NCI-H460 (cell line): Measurements from ENCODE around the gene PCSK7. TPM values are rescaled to one million over a fixed set of nuclear protein-coding genes. Genes with fewer than 3 reads are reported as not detected.

ENCODE experiments used
- DNase-seq: peaks from one replicate; pipeline ENCODE4 v3.0.0-alpha.2; 2016; ENCODE audit warnings: low read depth; ENCODE audit errors: extremely low read depth
- total RNA-seq: library from RNA; depleted of rRNA; stranded (reverse); fragments of >200 nt; shearing (Covaris generic); gene quantifications from 2 replicates; pipeline ENCODE4 v1.2.3, GENCODE V29; 2014

Gene PCSK7
- total RNA-seq, 1 experiment from 2014 or later: 9.6 TPM

DNA sequence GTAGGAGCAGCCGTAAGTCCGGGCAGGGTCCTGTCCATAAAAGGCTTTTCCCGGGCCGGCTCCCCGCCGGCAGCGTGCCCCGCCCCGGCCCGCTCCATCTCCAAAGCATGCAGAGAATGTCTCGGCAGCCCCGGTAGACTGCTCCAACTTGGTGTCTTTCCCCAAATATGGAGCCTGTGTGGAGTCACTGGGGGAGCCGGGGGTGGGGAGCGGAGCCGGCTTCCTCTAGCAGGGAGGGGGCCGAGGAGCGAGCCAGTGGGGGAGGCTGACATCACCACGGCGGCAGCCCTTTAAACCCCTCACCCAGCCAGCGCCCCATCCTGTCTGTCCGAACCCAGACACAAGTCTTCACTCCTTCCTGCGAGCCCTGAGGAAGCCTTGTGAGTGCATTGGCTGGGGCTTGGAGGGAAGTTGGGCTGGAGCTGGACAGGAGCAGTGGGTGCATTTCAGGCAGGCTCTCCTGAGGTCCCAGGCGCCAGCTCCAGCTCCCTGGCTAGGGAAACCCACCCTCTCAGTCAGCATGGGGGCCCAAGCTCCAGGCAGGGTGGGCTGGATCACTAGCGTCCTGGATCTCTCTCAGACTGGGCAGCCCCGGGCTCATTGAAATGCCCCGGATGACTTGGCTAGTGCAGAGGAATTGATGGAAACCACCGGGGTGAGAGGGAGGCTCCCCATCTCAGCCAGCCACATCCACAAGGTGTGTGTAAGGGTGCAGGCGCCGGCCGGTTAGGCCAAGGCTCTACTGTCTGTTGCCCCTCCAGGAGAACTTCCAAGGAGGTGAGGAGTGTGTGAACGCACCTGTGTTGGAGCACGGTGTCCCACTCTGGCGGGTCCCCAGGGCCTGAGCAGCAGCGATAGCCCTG, 32.6 kb downstream of the PCSK7 start, which contains the start of gene TAGLN:
Gene TAGLN (plus strand): TSS at position 318 of the 863 bp plus-strand sequence. CDS start 3,644 bp downstream, outside the sequence.
- DNase-seq: no peak

DNA sequence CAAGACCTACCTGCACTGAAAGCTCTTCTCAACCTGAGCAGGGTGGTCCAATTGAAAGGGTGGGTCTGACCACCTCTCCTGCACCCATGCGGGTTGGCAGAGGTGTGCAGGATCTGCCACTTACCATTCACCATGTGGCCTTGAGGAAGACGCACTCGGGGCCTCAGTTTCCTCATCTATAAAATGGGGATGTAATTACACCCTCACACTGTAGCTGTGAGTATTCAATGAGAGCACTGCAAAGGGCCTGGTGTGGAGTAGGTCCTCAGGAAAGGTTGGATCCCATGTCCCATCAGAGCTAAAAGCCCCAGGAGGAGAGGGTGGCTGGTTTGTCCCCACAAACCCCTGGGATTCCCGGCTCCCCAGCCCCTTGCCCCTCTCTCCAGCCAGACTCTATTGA, 33.3 kb downstream of the PCSK7 start:
- DNase-seq: no peak

DNA sequence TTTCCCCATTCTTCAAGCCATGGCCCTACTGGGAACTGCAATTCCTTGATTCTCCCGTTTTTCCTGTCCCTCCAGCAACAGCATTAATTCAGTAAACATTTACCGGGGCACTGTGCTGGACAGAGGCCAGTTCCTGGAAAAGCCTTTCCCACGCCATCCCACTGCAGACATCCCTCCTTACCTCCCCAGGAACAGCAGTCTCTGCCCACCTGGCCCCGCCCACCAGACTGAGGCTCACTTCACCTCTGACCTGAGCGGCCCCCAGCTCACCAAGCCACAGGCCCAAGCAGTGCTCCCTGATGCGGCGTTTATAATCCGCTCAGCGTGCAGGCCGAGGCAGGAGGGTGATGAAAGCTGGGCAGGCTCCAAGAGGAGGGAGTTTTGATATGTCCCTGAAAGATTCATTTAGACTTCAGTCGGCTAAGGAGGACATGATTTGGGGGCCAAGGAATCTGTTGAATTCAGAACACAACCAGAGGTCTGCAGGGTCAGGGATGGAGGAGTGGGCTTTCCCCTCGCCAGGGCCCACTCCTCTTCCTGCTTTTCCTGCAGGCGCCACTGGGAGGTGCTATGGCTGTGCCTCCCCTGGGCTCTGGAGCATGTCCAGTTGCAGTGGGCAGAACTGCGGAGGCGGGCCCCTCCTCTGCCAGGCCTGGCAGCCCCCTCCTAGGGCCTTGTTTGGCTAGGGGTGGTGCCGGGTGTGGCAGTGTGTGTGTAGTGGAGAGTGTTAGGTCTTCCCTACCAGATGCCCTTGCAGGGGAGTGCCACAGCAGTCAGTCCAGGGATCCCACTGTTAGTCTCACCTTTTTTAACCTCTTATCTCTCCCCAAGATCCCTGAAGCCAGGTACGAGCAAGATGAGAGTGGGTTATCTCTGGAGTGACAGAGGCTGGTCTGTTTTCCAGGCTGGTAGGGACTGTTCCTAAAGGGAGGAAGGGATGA, 34.1 kb downstream of the PCSK7 start:
- DNase-seq: no peak

DNA sequence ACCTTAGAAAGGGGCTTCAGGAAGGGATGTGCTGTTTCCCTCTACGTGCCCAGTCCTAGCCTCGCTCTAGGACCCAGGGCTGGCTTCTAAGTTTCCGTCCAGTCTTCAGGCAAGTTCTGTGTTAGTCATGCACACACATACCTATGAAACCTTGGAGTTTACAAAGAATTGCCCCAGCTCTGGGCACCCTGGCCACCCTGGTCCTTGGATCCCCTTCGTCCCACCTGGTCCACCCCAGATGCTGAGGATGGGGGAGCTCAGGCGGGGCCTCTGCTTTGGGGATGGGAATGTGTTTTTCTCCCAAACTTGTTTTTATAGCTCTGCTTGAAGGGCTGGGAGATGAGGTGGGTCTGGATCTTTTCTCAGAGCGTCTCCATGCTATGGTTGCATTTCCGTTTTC, 34.9 kb downstream of the PCSK7 start:
- DNase-seq: no peak

DNA sequence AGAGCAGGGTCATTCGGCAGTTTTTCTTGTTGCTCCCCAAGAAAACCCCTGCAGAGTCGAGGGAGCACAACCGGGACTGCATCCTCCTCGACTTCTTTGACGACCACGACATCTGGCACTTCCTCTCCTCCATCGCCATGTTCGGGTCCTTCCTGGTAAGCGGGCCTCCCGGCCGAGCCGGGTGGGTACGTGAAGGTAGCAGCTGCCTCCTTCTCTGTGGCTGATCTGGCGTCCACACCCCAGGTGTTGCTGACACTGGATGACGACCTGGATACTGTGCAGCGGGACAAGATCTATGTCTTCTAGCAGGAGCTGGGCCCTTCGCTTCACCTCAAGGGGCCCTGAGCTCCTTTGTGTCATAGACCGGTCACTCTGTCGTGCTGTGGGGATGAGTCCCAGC, 36.1 kb downstream of the PCSK7 start:
- no peak for DNase-seq

DNA sequence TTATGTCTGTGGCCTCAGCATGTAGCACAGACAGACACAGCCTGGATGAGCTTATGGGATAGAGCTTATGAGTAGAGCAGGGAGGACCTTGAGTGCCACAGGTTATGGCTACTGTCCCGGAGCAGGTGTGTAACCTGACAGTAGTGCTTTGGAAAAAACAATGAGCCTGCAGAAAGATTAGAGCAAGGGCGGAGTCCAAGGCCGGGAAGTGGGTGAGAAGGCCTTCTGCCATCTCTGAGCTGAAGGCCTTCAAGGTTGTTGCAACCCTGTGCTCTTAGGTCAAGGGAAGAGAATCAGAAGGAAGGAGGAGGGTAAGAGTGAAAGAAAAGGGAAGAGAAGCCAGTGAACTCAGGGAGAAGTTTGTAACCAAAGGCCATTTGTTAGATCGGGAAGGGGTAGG, 36.6 kb downstream of the PCSK7 start:
- DNase-seq: no peak

DNA sequence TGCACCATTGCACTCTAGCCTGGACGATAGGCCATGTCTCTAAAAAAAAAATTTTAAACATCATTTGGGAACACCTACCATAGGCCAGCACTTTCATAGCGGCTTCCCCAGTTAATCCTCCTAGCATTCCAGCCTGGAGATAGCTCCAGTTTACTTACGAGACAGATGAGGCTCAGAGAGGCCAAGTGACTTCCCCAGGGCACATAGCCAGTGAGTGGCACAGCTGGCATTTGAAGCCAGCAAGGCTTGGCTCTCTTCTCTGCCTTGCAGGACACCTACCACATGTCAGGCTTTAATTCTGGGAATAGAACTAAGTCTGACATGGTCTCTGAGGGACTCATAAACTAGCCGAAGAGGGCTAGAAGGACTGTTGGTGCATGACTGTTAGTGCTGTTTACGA, 37.6 kb downstream of the PCSK7 start:
- no peak for DNase-seq

DNA sequence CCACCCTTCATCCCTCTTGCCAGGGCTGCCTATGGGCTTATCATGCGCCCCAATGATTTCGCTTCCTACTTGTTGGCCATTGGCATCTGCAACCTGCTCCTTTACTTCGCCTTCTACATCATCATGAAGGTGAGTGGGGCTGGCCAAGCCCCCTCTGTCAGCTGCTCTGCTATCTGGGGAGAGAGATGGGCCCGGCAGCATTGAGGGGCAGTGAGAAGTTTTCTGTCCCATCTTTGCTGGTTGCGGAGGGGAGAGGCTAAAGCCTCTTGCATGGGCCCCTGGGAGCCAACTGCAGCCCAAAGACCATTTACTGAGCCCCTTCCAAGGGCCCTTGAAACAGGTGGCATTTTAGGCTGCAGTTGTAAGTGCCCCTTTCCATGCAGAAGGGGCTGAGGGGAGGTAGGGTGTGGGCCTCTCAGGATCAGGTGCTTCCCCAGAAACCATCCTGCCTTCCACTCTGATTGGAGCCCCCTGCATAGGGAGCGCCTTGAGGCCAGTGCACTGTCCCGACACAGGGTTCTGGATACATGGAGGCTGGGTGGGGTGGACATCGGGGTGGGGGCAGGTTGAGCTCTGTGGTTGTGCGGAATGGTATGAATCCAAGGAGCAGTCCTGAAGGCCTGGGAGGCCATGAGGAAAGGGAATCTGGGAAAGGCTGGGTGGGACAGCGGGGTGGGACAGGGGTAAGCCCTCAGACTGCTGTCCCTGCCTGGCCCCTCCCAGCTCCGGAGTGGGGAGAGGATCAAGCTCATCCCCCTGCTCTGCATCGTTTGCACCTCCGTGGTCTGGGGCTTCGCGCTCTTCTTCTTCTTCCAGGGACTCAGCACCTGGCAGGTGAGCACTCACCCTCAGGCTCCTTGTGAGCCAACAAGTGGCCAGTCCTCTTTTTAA, 38.5 kb downstream of the PCSK7 start:
- no peak for DNase-seq

DNA sequence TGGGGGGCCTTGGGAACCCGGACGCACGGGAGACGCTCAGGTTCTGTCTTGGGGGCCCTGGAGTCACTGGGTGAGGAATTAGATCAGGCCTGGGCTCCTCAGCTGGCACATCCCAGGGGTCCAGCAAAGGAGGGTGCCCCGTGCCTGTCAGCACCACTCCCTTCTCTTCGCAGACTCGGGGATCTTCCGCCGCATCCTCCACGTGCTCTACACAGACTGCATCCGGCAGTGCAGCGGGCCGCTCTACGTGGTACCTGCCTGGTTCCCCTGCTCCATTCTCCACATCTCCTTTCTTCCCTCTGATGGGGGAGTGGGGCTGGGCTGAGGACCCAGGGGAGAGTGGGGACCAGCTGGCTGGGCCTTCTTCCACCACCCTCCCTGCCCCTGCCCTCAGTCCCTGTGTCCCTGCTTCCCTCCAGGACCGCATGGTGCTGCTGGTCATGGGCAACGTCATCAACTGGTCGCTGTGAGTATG, 39.4 kb downstream of the PCSK7 start:
- DNase-seq: no peak

DNA sequence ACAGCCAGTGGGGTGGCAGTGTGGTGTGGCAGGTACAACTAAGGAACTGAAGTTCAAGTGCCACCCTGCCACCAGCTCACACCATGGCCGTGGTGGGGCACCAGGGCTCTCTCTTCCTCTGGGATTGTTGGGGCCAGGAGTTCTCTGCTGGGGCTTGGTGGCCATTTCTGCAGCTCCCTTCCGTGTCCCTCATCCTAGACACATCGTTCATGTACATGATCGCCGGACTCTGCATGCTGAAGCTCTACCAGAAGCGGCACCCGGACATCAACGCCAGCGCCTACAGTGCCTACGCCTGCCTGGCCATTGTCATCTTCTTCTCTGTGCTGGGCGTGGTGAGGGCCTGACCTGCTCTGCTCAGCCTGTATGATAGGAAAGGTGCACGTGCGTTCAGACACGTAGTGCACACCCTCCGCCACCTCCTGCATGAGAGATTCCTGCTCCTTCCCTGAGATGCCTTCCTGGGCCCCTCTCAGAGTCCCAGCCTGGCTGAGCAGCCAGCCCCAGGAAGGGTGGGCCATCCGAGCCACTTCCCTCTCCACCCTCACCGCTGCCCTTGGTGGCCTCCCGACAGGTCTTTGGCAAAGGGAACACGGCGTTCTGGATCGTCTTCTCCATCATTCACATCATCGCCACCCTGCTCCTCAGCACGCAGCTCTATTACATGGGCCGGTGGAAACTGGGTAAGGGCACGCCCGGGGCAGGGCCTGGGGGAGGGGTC, 40.0 kb downstream of the PCSK7 start:
- DNase-seq: no peak

DNA sequence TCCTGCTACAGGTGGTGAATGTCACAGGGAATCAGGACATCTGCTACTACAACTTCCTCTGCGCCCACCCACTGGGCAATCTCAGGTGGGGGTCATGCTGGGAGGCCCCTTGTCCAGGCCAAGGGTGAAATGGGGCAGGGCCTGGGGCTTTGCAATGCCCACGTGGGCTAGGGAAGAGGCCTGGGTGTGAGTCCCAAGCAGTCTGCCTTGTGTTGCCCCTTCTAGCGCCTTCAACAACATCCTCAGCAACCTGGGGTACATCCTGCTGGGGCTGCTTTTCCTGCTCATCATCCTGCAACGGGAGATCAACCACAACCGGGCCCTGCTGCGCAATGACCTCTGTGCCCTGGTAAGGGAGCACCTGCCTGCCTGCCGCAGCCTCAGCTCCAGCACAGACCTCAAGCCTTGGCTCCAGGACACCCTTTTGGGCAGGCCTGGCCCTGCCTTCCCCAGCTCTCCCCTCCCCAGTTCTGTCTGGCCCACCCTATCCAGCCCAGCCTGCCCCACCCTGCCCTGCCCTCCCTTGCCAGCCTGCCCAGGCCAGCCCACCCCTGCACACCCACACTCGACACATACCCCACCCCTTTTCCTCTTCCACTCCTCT, 41.8 kb downstream of the PCSK7 start:
- DNase-seq: no peak

DNA sequence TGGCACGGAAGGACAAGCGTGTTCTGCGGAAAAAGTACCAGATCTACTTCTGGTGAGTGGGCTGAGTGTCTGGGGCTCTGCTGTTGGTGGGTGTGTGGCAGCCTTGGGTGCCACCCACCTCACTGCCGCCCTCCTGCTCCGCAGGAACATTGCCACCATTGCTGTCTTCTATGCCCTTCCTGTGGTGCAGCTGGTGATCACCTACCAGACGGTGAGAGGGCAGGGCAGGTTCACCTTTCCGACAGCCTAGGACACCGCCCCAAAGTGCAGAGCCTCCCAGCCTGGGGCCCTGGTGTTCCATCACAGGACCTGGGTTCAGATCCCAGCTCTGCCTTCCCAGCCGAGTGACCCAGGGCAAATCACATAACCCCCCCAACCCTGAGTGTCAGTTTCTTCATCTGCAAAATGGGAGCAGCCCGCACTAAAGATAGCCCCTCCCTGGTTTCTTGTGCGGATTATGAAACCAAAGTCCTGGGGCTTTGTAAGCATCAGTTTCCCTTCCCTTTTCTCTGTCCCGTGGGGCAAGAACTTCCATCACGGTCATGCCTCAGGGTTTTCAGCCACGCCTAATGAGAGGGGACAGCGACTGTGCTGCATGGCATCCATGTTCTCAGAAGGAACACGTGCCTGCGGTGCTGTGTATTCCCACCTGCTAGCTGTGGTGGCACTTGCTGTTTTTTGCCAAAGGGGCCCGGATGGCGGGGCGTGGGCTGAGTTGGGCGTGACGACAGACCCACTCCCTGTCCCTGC, 42.5 kb downstream of the PCSK7 start:
- no peak for DNase-seq

DNA sequence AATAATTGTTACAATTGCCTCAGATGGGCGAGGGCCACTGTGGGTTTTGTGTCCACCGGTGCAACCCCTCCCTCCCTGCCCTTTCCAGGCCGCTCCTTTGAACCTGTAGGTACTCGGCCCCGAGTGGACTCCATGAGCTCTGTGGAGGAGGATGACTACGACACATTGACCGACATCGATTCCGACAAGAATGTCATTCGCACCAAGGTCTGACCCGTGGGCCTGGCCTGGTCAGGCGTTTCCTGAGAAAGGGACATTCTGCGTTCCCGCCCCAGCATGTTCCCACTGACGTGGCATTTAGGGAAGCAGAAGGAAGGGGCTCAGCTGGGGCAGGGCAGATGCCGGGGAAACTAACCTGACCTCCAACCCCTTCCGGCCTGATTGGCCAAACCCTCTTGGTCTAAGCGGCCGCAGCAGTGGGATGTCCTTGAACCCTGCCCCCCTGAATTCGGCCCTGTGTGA, 43.2 kb downstream of the PCSK7 start:
- no peak for DNase-seq

DNA sequence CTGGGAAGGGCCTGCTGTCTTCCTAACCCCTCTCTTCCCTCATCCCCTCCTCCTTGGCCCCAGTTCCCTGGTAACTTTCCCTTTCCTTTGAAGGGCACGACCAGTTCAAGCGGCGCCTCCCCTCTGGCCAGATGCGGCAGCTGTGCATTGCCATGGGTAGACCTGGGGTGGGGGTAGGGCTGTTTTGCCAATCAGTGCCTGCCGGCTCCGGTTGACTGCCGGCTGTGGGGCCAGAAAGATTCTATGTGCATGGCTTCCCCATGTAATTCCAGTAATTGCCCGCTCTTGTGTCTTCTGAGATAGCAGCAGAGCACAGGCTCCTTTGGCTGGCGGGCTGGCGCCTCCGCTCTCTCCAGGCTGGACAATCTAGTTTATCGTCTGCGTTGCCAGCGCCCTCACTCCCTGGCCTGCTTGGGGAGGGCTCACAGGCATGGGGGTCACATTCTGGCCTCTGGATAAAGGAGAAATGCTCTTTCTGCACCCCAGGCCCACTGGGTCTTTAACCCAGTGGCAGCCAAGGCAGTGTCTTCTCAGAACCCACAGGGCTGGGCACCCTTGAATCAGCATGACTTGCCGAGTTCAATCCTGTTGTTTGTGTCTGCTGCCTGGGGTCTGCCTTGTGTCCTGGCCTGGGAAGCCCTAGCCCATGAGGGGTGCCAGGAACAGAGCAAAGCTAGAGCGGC, 43.9 kb downstream of the PCSK7 start:
- no peak for DNase-seq

DNA sequence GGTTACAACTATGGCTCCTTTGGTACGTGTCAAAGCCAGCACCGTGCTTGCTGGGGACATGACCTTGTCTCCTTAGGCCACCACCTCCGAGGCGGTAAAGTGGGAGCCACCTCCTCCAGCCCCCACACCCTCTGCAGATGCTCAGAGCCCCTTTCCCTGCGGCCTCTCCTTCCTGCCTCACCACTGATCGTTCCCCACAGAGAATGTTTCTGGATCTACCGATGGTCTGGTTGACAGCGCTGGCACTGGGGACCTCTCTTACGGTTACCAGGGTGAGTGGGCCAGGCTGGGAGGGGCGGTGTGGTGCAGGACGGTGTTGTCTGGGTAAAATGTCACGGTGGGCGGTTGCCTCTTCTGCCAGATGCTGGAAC, 44.5 kb downstream of the PCSK7 start:
- no peak for DNase-seq

DNA sequence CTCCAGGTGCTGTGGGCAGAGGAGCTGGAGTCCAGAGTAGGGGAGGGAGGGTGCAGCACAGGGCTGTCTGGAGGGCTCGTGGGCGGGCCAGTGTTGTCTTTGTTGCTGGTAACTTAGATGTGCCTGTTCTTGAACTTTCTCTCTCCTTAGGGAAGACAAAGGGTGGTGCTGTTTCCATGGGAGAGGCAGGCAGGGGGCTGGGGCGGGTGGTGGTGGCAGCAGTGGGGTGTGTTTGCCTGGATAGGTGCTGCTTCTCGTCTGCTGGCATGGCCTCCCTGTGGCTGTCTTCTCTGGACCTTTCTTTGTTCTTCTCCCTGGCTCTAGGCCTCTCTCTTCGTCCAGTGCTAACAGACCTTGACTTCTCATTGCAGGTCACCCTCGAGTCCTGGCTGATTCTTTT, 44.9 kb downstream of the PCSK7 start:
- no peak for DNase-seq

DNA sequence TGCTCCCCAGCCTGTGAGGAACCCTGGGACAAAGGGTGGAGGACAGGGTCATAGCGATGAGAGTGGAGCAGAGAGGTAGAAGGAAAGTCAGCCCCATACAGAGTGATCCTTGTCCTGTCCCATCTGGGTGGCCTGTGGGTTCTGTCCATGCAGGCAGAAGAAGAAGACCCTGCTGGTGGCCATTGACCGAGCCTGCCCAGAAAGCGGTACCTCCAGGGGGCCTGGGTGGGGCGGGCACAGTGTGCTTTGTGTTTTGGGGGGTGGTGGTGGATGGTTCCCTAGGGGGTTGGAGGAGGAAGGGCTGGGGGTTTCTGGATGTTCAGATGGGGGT, 45.5 kb downstream of the PCSK7 start:
- DNase-seq: no peak
